ENCODE measurements around the gene DST.

Gene DST

DNA sequence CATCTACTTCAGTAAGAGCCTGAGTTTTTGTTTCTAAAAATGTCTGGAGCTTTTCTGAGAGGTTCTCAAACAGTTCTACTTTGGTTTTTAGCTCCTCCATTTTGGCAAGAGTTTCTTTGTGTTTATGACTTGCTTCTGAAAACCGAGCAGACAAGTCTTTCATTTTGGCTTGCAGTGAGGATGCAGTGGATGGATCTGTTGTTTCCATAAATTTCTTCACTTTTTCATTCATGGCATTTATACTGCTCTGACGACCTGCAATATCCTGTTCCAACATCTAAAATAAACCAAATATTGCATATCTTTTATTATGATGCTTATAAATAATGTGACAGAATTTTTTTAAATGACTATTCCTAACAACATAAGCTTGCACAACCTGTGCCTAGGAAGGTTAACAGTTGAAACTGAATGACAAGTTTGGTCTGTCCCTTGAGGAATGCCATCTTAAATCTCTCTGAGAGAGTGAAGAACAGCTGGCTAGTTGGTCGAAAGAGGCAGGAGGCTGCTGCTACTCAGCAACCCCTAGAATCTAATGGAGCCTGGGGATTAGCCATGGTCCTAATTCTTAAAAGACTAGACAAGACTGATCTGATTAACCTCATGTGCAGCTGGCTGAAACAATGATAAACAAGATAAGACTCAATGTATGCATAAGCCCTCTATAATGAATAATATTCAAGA, 69.8 kb downstream of the DST start:
- no CpG with 5 or more reads among the region's 3 CpGs for WGBS (ENCODE audit: extremely low coverage, insufficient coverage, insufficient read length)
- H3K4me3 ChIP-seq (ENCODE audit: low read depth, low read length), result no peak overlapping the region

DNA sequence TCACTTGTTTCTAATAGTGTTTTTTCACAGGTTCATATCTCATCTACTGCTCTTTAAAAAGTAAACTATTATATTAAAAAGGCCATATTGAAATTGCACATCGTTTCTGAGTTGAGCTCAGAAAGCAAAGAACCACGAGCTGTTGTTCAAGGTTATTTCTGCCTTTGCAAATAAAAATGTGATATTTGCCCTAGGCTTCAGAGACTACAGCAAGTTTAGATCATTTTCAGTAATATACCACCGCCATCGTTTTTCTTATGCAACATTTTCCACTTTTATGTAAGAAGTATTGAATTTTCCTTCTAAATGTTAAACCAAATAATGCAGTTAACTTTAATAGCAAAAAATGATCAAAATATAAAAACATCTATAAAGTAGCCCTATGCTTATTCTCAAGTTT, 71.1 kb downstream of the DST start:
- no peak overlapping the region for H3K4ac ChIP-seq (ENCODE audit: low read depth, low read length)
- H3K27ac ChIP-seq (ENCODE audit: low read depth, low read length), result no peak overlapping the region
- no peaks in the 10 kb centered on the region for H3K79me1 ChIP-seq (ENCODE audit: low read length)
- no peaks in the 10 kb centered on the region for H3K36me3 ChIP-seq (ENCODE audit: control insufficient read depth in 1 of 2, insufficient read depth in 2 of 2, low read length in 2 of 2)
- H2AK5ac ChIP-seq (ENCODE audit: low read length), result no peak overlapping the region
- no peak overlapping the region for H2AFZ ChIP-seq (ENCODE audit: insufficient read depth, low read length, poor library complexity)
- H2BK5ac ChIP-seq (ENCODE audit: low read depth, low read length, poor library complexity), result no peak overlapping the region
- H3K4me2 ChIP-seq (ENCODE audit: low read length), result no peak overlapping the region
- H3K4me1 ChIP-seq (ENCODE audit: control insufficient read depth in 1 of 2, insufficient read depth in 2 of 2, low read length in 2 of 2), result no peaks in the 10 kb centered on the region
- no peak overlapping the region for H2BK120ac ChIP-seq (ENCODE audit: insufficient read depth, low read length, poor library complexity)
- H3K9ac ChIP-seq (ENCODE audit: low read length), result no peak overlapping the region
- no peak overlapping the region for H3K23ac ChIP-seq (ENCODE audit: low read length)
- no peaks in the 10 kb centered on the region for H3K79me2 ChIP-seq (ENCODE audit: control insufficient read depth, insufficient read depth, low read length, poor library complexity)
- H4K8ac ChIP-seq (ENCODE audit: low read depth, low read length), result no peak overlapping the region
- H4K12ac ChIP-seq (ENCODE audit: low read depth, low read length), result no peak overlapping the region
- H4K91ac ChIP-seq (ENCODE audit: low read depth, low read length), result no peak overlapping the region
- H3K18ac ChIP-seq (ENCODE audit: low read length), result no peak overlapping the region
- H2BK12ac ChIP-seq (ENCODE audit: low read length), result no peak overlapping the region
- no CpG with 5 or more reads among the region's 4 CpGs for WGBS (ENCODE audit: extremely low coverage, insufficient coverage, insufficient read length)
- no peak for DNase-seq
- no peaks in the 10 kb centered on the region for H3K27me3 ChIP-seq (ENCODE audit: insufficient read depth, low read length)
- no peak overlapping the region for H3K4me3 ChIP-seq (ENCODE audit: low read depth, low read length)
- no peak overlapping the region for H3K14ac ChIP-seq (ENCODE audit: low read length)
- H3K9me3 ChIP-seq (ENCODE audit: insufficient read depth, low read depth, low read length), result no peaks in the 10 kb centered on the region

More for the DNA sequence above, 69.8 kb downstream of the DST start:
- no peak overlapping the region for H2AK5ac ChIP-seq (ENCODE audit: low read length)
- H3K9ac ChIP-seq (ENCODE audit: low read length), result no peak overlapping the region
- no peak overlapping the region for H4K12ac ChIP-seq (ENCODE audit: low read depth, low read length)
- H4K91ac ChIP-seq (ENCODE audit: low read depth, low read length), result no peak overlapping the region
- H3K4me2 ChIP-seq (ENCODE audit: low read length), result no peak overlapping the region
- no peak overlapping the region for H3K14ac ChIP-seq (ENCODE audit: low read length)
- no peak overlapping the region for H3K27ac ChIP-seq (ENCODE audit: low read depth, low read length)
- no peaks in the 10 kb centered on the region for H3K79me1 ChIP-seq (ENCODE audit: low read length)
- H2AFZ ChIP-seq (ENCODE audit: insufficient read depth, low read length, poor library complexity), result no peak overlapping the region
- no peaks in the 10 kb centered on the region for H3K9me3 ChIP-seq (ENCODE audit: insufficient read depth, low read depth, low read length)
- no peaks in the 10 kb centered on the region for H3K36me3 ChIP-seq (ENCODE audit: control insufficient read depth in 1 of 2, insufficient read depth in 2 of 2, low read length in 2 of 2)
- no peak overlapping the region for H3K4ac ChIP-seq (ENCODE audit: low read depth, low read length)
- H3K18ac ChIP-seq (ENCODE audit: low read length), result no peak overlapping the region
- no peak for DNase-seq
- H3K23ac ChIP-seq (ENCODE audit: low read length), result no peak overlapping the region
- H4K8ac ChIP-seq (ENCODE audit: low read depth, low read length), result no peak overlapping the region
- H2BK5ac ChIP-seq (ENCODE audit: low read depth, low read length, poor library complexity), result no peak overlapping the region
- H3K4me1 ChIP-seq (ENCODE audit: control insufficient read depth in 1 of 2, insufficient read depth in 2 of 2, low read length in 2 of 2), result no peaks in the 10 kb centered on the region
- H3K27me3 ChIP-seq (ENCODE audit: insufficient read depth, low read length), result no peaks in the 10 kb centered on the region
- no peak overlapping the region for H2BK12ac ChIP-seq (ENCODE audit: low read length)
- H3K79me2 ChIP-seq (ENCODE audit: control insufficient read depth, insufficient read depth, low read length, poor library complexity), result no peaks in the 10 kb centered on the region
- H2BK120ac ChIP-seq (ENCODE audit: insufficient read depth, low read length, poor library complexity), result no peak overlapping the region

DNA sequence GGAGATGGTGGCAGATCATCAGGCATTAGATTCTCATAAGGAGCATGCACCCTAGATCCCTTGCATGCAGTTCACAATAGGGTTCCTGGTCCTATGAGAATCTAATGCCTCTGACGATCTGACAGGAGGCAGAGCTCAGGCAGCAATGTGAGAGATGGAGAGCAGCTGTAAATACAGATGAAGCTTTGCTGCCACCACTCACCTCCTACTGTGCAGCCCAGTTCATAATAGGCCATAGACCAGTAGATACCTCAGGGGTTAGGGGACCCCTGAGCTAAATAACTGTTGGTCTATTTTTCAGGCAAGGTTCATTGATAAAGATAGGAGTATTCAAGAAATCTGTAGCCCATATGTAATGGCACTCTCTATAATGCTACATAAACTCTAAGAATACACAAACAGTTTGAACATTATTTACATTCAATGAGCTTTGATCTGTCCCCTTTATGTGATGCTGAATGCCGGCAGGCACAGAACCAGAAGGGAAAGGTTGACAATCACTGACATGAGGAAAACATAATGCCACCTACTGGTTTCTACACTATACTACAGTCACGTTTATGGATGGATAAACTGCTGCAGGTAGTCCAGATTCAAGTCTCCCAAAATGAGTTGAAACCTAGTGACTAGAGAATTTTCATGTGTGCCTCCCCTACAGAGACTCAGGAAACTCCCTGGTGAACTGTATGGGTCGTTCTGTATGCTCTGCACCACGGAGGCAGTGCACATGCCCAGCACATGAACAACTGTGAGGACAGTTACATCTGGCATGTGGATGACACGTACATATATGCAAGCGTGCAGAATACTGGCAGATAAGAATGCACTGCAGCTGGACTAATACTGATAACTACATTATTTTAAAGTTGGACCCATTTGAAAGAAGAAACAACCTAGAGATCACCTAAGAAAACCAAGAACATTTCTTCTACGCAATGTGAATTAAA, 72.0 kb downstream of the DST start:
- H3K18ac ChIP-seq (ENCODE audit: low read length), result no peak overlapping the region
- H2BK120ac ChIP-seq (ENCODE audit: insufficient read depth, low read length, poor library complexity), result no peak overlapping the region
- H3K79me2 ChIP-seq (ENCODE audit: control insufficient read depth, insufficient read depth, low read length, poor library complexity), result no peaks in the 10 kb centered on the region
- H4K91ac ChIP-seq (ENCODE audit: low read depth, low read length), result no peak overlapping the region
- no peaks in the 10 kb centered on the region for H3K27me3 ChIP-seq (ENCODE audit: insufficient read depth, low read length)
- H3K23ac ChIP-seq (ENCODE audit: low read length), result no peak overlapping the region
- H3K27ac ChIP-seq (ENCODE audit: low read depth, low read length), result no peak overlapping the region
- H3K4ac ChIP-seq (ENCODE audit: low read depth, low read length), result no peak overlapping the region
- peaks cover 3 to 5% of the 10 kb centered on the region in 2 experiments for H3K36me3 ChIP-seq (ENCODE audit: control insufficient read depth in 1 of 2, insufficient read depth in 2 of 2, low read length in 2 of 2)
- H4K12ac ChIP-seq (ENCODE audit: low read depth, low read length), result no peak overlapping the region
- no peak overlapping the region for H2AFZ ChIP-seq (ENCODE audit: insufficient read depth, low read length, poor library complexity)
- H2BK5ac ChIP-seq (ENCODE audit: low read depth, low read length, poor library complexity), result no peak overlapping the region
- no peaks in the 10 kb centered on the region for H3K4me1 ChIP-seq (ENCODE audit: control insufficient read depth in 1 of 2, insufficient read depth in 2 of 2, low read length in 2 of 2)
- no peaks in the 10 kb centered on the region for H3K9me3 ChIP-seq (ENCODE audit: insufficient read depth, low read depth, low read length)
- no peak overlapping the region for H2AK5ac ChIP-seq (ENCODE audit: low read length)
- no peak overlapping the region for H3K4me3 ChIP-seq (ENCODE audit: low read depth, low read length)
- no peak overlapping the region for H3K14ac ChIP-seq (ENCODE audit: low read length)
- no peaks in the 10 kb centered on the region for H3K79me1 ChIP-seq (ENCODE audit: low read length)
- no peak overlapping the region for H3K9ac ChIP-seq (ENCODE audit: low read length)
- no peak overlapping the region for H3K4me2 ChIP-seq (ENCODE audit: low read length)
- DNase-seq, result peak; percentile 4 to 73
- H4K8ac ChIP-seq (ENCODE audit: low read depth, low read length), result no peak overlapping the region
- no CpG with 5 or more reads among the region's 8 CpGs for WGBS (ENCODE audit: extremely low coverage, insufficient coverage, insufficient read length)
- H2BK12ac ChIP-seq (ENCODE audit: low read length), result no peak overlapping the region

DNA sequence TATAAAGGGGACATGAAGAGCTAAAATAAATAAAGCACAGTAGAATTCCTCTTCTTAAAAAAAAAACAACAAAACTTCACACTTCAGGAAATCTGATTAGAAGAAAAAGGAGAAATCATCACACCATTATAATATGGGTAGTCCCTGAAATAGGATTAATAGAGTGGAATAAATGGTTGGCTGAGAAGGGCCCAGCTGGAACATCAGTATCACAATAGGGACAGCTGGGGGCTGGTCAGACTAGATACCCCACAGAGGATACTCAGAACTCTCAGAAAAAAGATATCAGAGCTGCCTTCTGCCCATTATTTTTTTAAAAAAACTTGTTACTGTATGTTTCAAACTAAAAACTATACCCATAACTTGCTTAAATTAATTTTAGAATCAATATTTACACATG, 75.2 kb downstream of the DST start:
- Histone ChIP-seq H2BK5ac (ENCODE audit: low read depth, low read length, poor library complexity) (no peak overlapping the region), H4K91ac (ENCODE audit: low read depth, low read length) (no peak overlapping the region), H3K27ac (ENCODE audit: low read depth, low read length) (no peak overlapping the region), H4K12ac (ENCODE audit: low read depth, low read length) (no peak overlapping the region), H3K14ac (ENCODE audit: low read length) (no peak overlapping the region), H3K79me2 (ENCODE audit: control insufficient read depth, insufficient read depth, low read length, poor library complexity) (no peaks in the 10 kb centered on the region), H3K4ac (ENCODE audit: low read depth, low read length) (no peak overlapping the region), H2AK5ac (ENCODE audit: low read length) (no peak overlapping the region), H3K4me3 (ENCODE audit: low read depth, low read length) (no peak overlapping the region), H3K27me3 (ENCODE audit: insufficient read depth, low read length) (no peaks in the 10 kb centered on the region), H2AFZ (ENCODE audit: insufficient read depth, low read length, poor library complexity) (no peak overlapping the region), H2BK120ac (ENCODE audit: insufficient read depth, low read length, poor library complexity) (no peak overlapping the region), H3K9me3 (ENCODE audit: insufficient read depth, low read depth, low read length) (no peaks in the 10 kb centered on the region), H3K79me1 (ENCODE audit: low read length) (no peaks in the 10 kb centered on the region), H3K4me1 (ENCODE audit: control insufficient read depth in 1 of 2, insufficient read depth in 2 of 2, low read length in 2 of 2) (no peaks in the 10 kb centered on the region), H4K8ac (ENCODE audit: low read depth, low read length) (no peak overlapping the region), H3K4me2 (ENCODE audit: low read length) (no peak overlapping the region), H3K9ac (ENCODE audit: low read length) (no peak overlapping the region), H2BK12ac (ENCODE audit: low read length) (no peak overlapping the region), H3K36me3 (ENCODE audit: control insufficient read depth in 1 of 2, insufficient read depth in 2 of 2, low read length in 2 of 2) (peaks cover 5 to 8% of the 10 kb centered on the region in 2 experiments), H3K23ac (ENCODE audit: low read length) (no peak overlapping the region), H3K18ac (ENCODE audit: low read length) (no peak overlapping the region)
- DNase-seq, result no peak
